Esophagus squamous epithelium (tissue), 5 donors: ENCODE data around the gene BOLA2B. TPM values are rescaled to one million over a fixed set of nuclear protein-coding genes. Genes with fewer than 3 reads are reported as not detected.

ENCODE experiments used
- DNase-seq: peaks from one replicate; lab custom pipeline; 2025; lab: John Stamatoyannopoulos, UW
- H3K27ac ChIP-seq, 4 donors: fragments of 200-600 bp; sonication (generic); one replicate each; pipeline ENCODE4 v1.5.1; 2016 to 2019; ENCODE audit warnings: mild to moderate bottlenecking in 1 of 4
- H3K27me3 ChIP-seq, 4 donors: fragments of 200-600 bp; sonication (generic); 1 replicate in 3 of 4; 2 replicates in 1 of 4; pipeline versions ENCODE4 v1.5.1 to v1.6.0; 2017 to 2021; ENCODE audit warnings: antibody characterized with exemption in 1 of 4
- H3K36me3 ChIP-seq, 3 donors: fragments of 200-600 bp; sonication (generic); one replicate each; pipeline ENCODE4 v1.5.1; 2016 to 2019
- H3K4me1 ChIP-seq, 3 donors: fragments of 200-600 bp; sonication (generic); one replicate each; pipeline ENCODE4 v1.5.1; 2017 to 2019
- H3K4me3 ChIP-seq, 4 donors: fragments of 200-600 bp; sonication (generic); 1 replicate in 3 of 4; 2 replicates in 1 of 4; pipeline ENCODE4 v1.5.1; 2016 to 2019; ENCODE audit warnings: mild to moderate bottlenecking in 2 of 4, moderate library complexity in 1 of 4
- H3K9me3 ChIP-seq, 3 donors: fragments of 200-600 bp; sonication (generic); one replicate each; pipeline ENCODE4 v1.5.1; 2016 to 2019
- POLR2A ChIP-seq, 4 donors: fragments of 450-650 bp; IDR thresholded peaks; one replicate each; pipeline ENCODE4 v1.6.1; 2017; ENCODE audit warnings: antibody characterized with exemption in 4 of 4, mild to moderate bottlenecking in 4 of 4, moderate library complexity in 3 of 4
- WGBS, 2 donors: methylation state at CpG; one replicate each; pipeline ENCODE4 v1.1.5; 2018; 5-methylcytosine and 5-hydroxymethylcytosine counted together
- intact Hi-C: fragments of 100-400 bp; cut with DNase I; formaldehyde crosslinking; loops from one replicate; pipeline ENCODE4 v1.15.0; 2022
- total RNA-seq, 4 donors: library from RNA; depleted of rRNA; stranded (reverse); fragments of >200 nt; gene quantifications; one replicate each; pipeline ENCODE4 v1.1.0, GENCODE V29; 2016
- TF ChIP-seq, protein P1 (sequence below), 6 experiments: fragments of 450-650 bp in 4 of 6; fragments of 200-600 bp in 2 of 6; sonication (generic) in 2 of 6; IDR thresholded peaks; one replicate each; pipeline ENCODE4 v1.5.1; 2016 to 2019; ENCODE audit warnings: antibody characterized with exemption in 6 of 6, mild to moderate bottlenecking in 4 of 6, moderate library complexity in 4 of 6
- donor health status: DM: yes; HTN: yes; CAD: no.

Gene BOLA2B
- total RNA-seq, 4 donors from 2014 or later: 190 to 623 (median 313) TPM

DNA sequence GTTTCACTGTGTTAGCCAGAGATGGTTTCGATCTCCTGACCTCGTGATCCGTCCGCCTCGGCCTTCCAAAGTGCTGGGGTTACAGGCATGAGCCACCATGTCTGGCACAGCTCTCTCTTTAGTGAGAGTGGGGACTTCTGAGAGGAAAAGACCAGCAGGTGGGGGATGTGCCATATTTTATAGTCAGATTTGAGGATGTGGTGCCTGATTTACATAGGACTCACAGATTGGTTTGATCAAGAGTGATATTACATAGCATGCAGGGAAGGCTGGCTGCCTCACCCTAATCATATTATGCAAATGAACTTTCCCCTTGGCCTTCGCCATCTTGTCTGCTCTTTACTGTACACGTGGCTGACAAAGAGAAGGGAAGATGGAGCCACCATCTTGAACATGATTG lies 42.4 kb downstream of the BOLA2B start:
- TF ChIP-seq POLR2A (IDR thresholded peaks at IDR 0.05): no peak
- TF ChIP-seq, protein P1, sequence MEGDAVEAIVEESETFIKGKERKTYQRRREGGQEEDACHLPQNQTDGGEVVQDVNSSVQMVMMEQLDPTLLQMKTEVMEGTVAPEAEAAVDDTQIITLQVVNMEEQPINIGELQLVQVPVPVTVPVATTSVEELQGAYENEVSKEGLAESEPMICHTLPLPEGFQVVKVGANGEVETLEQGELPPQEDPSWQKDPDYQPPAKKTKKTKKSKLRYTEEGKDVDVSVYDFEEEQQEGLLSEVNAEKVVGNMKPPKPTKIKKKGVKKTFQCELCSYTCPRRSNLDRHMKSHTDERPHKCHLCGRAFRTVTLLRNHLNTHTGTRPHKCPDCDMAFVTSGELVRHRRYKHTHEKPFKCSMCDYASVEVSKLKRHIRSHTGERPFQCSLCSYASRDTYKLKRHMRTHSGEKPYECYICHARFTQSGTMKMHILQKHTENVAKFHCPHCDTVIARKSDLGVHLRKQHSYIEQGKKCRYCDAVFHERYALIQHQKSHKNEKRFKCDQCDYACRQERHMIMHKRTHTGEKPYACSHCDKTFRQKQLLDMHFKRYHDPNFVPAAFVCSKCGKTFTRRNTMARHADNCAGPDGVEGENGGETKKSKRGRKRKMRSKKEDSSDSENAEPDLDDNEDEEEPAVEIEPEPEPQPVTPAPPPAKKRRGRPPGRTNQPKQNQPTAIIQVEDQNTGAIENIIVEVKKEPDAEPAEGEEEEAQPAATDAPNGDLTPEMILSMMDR (IDR thresholded peaks at IDR 0.05): no peak
- Histone ChIP-seq H3K27me3 (no peaks in the 10 kb centered on the region), H3K36me3 (no peaks in the 10 kb centered on the region), H3K9me3 (peaks cover 0 to 15% (median 3%) of the 10 kb centered on the region in 3 donors), H3K27ac (no peak overlapping the region), H3K4me3 (no peak overlapping the region), H3K4me1 (no peaks in the 10 kb centered on the region)
- WGBS, 2 donors: 83 to 91% methylated on average over 7 of the region's 7 CpGs
- no peak for DNase-seq
- intact Hi-C loops: no loop called here

DNA sequence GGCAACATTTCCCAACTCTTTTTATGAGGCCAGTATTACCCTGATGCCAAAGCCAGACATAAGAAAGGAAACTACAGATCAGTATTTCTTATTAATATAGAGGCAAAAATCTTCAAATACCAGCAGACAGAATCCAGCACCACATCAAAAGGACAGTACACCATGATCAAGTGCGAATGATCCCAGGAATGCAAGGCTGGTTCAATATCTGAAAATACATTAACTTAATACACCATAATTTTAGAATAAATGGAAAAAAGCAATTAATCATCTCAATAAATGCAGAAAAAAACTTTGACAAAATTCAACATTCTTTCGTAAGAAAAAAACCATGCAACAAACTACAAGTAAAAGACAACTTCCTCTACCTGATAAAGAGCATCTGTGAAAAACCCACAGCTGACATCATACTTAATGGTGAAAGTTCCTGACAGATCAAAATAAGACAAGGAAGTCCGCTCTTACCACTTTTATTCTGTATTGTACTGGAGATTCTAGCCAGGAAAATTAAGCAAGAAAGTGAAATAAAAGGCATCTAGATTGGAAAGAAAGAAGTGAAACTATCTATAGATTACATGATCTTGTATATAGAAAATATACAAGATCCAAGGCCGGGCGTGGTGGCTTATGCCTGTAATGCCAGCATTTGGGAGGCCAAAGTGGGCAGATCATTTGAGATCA lies 44.1 kb downstream of the BOLA2B start:
- no peak for TF ChIP-seq POLR2A (IDR thresholded peaks at IDR 0.05)
- TF ChIP-seq, protein P1 (IDR thresholded peaks at IDR 0.05): no peak
- no peak overlapping the region for H3K27ac ChIP-seq

DNA sequence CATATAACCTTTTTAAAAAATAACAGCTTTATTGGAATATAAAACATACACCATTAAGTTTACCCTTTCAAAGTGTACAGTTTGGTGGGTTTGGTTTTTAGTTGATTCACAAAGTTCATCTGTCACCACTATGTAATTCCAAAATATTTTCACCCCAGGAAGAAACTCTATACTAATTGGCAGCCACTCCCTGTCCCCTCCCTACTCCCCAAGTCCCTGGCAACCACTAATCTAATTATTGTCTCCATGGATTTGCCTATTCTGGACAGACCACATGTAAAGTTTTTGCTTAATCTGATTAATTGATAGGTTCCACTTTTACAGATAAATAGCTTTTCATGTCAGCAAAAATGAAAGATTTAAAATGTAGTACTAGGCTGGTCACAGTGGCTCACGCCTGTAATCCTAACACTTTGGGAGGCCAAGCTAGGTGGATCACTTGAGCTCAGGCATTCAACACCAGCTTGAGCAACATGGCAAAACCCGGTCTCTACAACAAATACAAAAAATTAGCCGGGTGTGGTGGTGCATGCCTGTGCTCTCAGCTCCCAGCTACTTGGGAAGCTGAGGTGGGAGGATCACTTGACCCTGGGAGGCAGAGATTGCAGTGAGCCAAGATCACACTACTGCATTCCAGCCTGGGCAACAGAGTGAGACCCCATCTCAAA lies 45.5 kb downstream of the BOLA2B start:
- H3K9me3 ChIP-seq: peaks cover 0 to 15% (median 3%) of the 10 kb centered on the region in 3 donors
- TF ChIP-seq, protein P1 (IDR thresholded peaks at IDR 0.05): no peak
- TF ChIP-seq POLR2A (IDR thresholded peaks at IDR 0.05): no peak
- intact Hi-C loops: no loop called here
- no peak for DNase-seq
- no peaks in the 10 kb centered on the region for H3K27me3 ChIP-seq
- H3K36me3 ChIP-seq: no peaks in the 10 kb centered on the region
- no peak overlapping the region for H3K4me3 ChIP-seq
- 76 to 79% methylated on average over 3 of the region's 3 CpGs for WGBS, 2 donors
- no peak overlapping the region for H3K27ac ChIP-seq
- no peaks in the 10 kb centered on the region for H3K4me1 ChIP-seq

More for the DNA sequence above, 44.1 kb downstream of the BOLA2B start:
- DNase-seq: no peak
- intact Hi-C loops: no loop called here
- WGBS, 2 donors: 70 to 81% methylated on average over 5 of the region's 5 CpGs
- Histone ChIP-seq H3K4me3 (no peak overlapping the region), H3K36me3 (no peaks in the 10 kb centered on the region), H3K4me1 (no peaks in the 10 kb centered on the region), H3K27me3 (no peaks in the 10 kb centered on the region), H3K9me3 (peaks cover 0 to 15% (median 3%) of the 10 kb centered on the region in 3 donors)

DNA sequence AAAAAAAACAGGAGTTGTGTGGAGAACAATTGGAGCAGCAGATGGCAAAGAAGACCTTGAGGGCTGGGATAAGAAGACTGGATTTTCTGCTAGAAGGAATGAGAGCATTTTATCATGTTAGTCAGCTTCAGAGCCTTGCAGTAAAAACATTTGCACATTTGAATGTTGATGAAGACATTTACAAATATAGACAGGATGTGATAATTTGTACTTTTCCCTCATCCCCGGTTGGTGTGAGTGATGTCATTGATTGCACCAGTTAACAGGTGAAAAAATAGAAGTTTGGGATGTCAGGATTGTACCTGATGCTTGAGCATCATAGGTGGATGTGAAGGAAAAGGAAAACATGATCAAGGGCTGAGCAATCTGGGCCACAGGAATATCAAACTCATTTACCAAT lies 47.8 kb downstream of the BOLA2B start:
- TF ChIP-seq, protein P1 (IDR thresholded peaks at IDR 0.05): no peak
- no peak for TF ChIP-seq POLR2A (IDR thresholded peaks at IDR 0.05)
- peaks cover 0 to 15% (median 3%) of the 10 kb centered on the region in 3 donors for H3K9me3 ChIP-seq
- no peaks in the 10 kb centered on the region for H3K4me1 ChIP-seq
- WGBS, 2 donors: 39 to 60% methylated on average over 1 of the region's 1 CpG
- no peaks in the 10 kb centered on the region for H3K36me3 ChIP-seq
- no peaks in the 10 kb centered on the region for H3K27me3 ChIP-seq
- H3K4me3 ChIP-seq: no peak overlapping the region
- DNase-seq: no peak
- no peak overlapping the region for H3K27ac ChIP-seq
- intact Hi-C loops: no loop called here

DNA sequence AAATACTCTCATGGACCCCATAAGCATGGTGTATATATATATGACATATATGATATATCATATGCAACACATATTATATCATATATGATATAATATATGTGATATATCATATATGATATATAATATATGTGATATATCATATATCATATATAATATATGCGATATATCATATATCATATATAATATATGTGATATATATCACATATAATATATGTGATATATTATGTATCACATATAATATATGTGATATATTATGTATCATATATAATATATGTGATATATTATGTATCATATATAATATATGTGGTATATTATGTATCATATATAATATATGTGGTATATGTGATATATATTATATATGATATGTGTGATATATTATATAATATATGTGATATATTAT lies 48.5 kb downstream of the BOLA2B start:
- H3K4me1 ChIP-seq: no peaks in the 10 kb centered on the region
- H3K27ac ChIP-seq: no peak overlapping the region
- DNase-seq: no peak
- no peak for TF ChIP-seq POLR2A (IDR thresholded peaks at IDR 0.05)
- TF ChIP-seq, protein P1 (IDR thresholded peaks at IDR 0.05): no peak
- H3K27me3 ChIP-seq: no peaks in the 10 kb centered on the region
- WGBS, 2 donors: 40 to 72% methylated on average over 1 of the region's 1 CpG
- intact Hi-C loops: no loop called here
- no peaks in the 10 kb centered on the region for H3K36me3 ChIP-seq
- H3K4me3 ChIP-seq: no peak overlapping the region
- H3K9me3 ChIP-seq: peaks cover 0 to 14% (median 3%) of the 10 kb centered on the region in 3 donors
